Measurements from ENCODE around the gene BTC. TPM values are rescaled to one million over a fixed set of nuclear protein-coding genes. Genes with fewer than 3 reads are reported as not detected.

Gene BTC
- total and polyA plus RNA-seq, 3 donors from 2014 or later, result 0.87 to 1.1 (median 1.0) TPM

DNA sequence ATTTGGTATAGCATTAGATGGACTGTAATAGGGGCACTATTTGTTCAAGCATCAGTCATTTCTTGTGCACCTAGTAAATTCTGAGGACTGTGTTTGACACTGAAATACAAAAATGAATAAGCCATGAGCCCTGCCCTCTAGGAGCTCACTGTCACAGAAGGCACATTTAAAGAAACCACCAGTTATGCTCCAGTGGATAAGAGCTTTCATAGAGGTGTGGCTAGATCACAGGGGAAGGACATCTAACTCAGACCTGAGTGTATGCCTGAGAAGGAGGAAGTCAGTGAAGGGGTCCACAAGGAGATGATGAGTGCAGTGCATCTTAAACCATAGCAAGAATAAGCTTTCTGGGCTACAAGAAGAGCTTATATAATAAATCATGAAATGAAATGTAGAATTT, 40.1 kb downstream of the BTC start:
- intact Hi-C loops (cut with DNase I; ENCODE audit: low total_unique reads), result no loop called here
- Histone ChIP-seq H3K27me3 (no peaks in the 10 kb centered on the region), H3K36me3 (ENCODE audit: low read depth, missing control alignments) (no peaks in the 10 kb centered on the region), H3K27ac (no peak overlapping the region), H3K4me1 (no peaks in the 10 kb centered on the region), H3K9me3 (no peaks in the 10 kb centered on the region), H3K4me3 (no peak overlapping the region)
- DNase-seq, result no peak
- no peak for TF ChIP-seq POLR2A (IDR thresholded peaks at IDR 0.05)
- TF ChIP-seq, protein P1, sequence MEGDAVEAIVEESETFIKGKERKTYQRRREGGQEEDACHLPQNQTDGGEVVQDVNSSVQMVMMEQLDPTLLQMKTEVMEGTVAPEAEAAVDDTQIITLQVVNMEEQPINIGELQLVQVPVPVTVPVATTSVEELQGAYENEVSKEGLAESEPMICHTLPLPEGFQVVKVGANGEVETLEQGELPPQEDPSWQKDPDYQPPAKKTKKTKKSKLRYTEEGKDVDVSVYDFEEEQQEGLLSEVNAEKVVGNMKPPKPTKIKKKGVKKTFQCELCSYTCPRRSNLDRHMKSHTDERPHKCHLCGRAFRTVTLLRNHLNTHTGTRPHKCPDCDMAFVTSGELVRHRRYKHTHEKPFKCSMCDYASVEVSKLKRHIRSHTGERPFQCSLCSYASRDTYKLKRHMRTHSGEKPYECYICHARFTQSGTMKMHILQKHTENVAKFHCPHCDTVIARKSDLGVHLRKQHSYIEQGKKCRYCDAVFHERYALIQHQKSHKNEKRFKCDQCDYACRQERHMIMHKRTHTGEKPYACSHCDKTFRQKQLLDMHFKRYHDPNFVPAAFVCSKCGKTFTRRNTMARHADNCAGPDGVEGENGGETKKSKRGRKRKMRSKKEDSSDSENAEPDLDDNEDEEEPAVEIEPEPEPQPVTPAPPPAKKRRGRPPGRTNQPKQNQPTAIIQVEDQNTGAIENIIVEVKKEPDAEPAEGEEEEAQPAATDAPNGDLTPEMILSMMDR (IDR thresholded peaks at IDR 0.05), result no peak

DNA sequence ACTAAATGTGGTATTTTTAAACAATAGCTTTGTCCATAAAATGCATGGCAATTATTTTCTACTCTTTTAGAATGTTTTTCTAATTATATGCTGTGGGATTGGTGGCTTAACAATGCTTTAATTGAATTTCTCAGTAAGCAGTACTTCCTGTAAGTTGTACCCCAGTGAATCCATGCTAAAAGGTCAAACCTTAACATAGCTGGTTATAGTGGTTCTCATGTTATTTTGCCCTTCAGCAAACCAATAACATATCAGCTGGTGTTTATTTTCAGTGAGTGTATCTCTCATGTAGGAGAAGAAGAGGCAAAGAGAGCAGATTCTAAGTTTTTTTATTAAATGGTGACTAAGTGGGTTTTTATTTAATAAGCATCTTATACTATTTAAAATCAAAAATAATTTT, 41.5 kb downstream of the BTC start:
- no peaks in the 10 kb centered on the region for H3K36me3 ChIP-seq (ENCODE audit: low read depth, missing control alignments)
- H3K27ac ChIP-seq, result no peak overlapping the region
- no peaks in the 10 kb centered on the region for H3K4me1 ChIP-seq
- H3K4me3 ChIP-seq, result no peak overlapping the region
- no peaks in the 10 kb centered on the region for H3K9me3 ChIP-seq
- no peaks in the 10 kb centered on the region for H3K27me3 ChIP-seq
- intact Hi-C loops (cut with DNase I; ENCODE audit: low total_unique reads), result no loop called here
- TF ChIP-seq, protein P1 (IDR thresholded peaks at IDR 0.05), result no peak
- TF ChIP-seq POLR2A (IDR thresholded peaks at IDR 0.05), result no peak
- no peak for DNase-seq

DNA sequence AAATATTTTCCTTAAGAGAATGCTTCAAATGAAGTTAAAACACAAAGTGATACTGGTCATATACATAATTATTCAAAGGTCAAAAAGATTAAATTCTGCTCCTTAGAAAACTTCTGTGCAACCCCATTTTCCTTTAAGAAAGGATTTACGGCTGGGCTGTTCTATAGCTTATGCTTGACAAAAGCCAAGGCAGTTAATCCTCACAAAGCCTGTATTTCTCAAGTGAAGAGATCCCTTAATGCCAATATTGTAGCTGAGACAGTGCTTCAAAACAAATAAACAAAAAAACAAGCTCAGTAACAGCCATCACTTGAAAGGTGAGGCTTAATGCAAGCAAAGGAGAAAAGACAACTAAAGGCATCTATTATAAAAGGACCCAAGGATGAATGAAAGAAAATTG, 42.5 kb downstream of the BTC start:
- no peak overlapping the region for H3K27ac ChIP-seq
- no peaks in the 10 kb centered on the region for H3K4me1 ChIP-seq
- TF ChIP-seq, protein P1 (IDR thresholded peaks at IDR 0.05), result no peak
- no peak for TF ChIP-seq POLR2A (IDR thresholded peaks at IDR 0.05)
- no peaks in the 10 kb centered on the region for H3K9me3 ChIP-seq
- no peak overlapping the region for H3K4me3 ChIP-seq
- no peaks in the 10 kb centered on the region for H3K36me3 ChIP-seq (ENCODE audit: low read depth, missing control alignments)
- WGBS, 2 donors, result 65 to 79% methylated on average over 1 of the region's 1 CpG
- DNase-seq, result no peak
- H3K27me3 ChIP-seq, result no peaks in the 10 kb centered on the region
- intact Hi-C loops (cut with DNase I; ENCODE audit: low total_unique reads), result no loop called here

DNA sequence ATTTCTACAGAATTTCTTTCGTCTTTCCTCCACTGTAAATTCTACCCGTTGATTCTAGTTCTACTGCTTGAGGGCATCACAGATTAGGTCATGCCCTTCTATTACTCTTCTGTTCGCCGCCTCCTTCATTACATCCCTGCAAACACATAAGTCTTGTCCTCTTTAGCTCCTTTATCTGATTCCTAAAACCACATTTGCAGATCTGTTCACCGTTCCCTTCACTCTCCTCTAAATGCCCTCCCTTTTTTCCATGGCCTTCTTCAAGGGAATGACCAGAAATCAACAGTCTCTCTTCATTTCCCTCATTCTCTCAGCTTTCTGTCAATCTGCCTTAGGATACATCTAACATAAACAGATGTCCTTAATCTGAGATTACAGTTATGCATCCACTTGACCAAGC, 43.1 kb downstream of the BTC start:
- H3K27me3 ChIP-seq, result no peaks in the 10 kb centered on the region
- 43 to 56% methylated on average over 5 of the region's 5 CpGs for WGBS, 2 donors
- H3K27ac ChIP-seq, result no peak overlapping the region
- H3K4me1 ChIP-seq, result no peaks in the 10 kb centered on the region
- H3K9me3 ChIP-seq, result no peaks in the 10 kb centered on the region
- DNase-seq, result no peak
- TF ChIP-seq POLR2A (IDR thresholded peaks at IDR 0.05), result no peak
- TF ChIP-seq, protein P1 (IDR thresholded peaks at IDR 0.05), result no peak
- H3K36me3 ChIP-seq (ENCODE audit: low read depth, missing control alignments), result no peaks in the 10 kb centered on the region
- H3K4me3 ChIP-seq, result no peak overlapping the region
- intact Hi-C loops (cut with DNase I; ENCODE audit: low total_unique reads), result no loop called here

DNA sequence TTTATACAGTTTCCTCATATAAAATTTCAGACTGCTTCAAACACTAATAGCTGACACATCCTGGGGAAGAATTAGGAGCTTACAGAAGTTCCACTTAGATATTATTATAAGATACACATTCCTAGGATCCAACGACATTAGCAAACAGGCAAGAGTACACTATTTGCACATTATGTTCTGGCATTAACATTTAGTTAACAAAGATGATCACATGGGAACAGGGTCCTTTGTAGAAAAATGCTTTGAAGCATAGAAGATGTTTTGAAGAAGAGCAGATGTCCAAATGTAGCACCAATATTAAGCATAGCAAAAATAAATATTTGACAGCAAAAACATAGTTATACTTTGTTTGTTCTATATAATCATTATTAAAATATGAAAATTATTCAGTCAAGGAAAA, 52.1 kb downstream of the BTC start:
- Histone ChIP-seq H3K4me1 (no peaks in the 10 kb centered on the region), H3K27ac (no peak overlapping the region), H3K9me3 (no peaks in the 10 kb centered on the region), H3K27me3 (no peaks in the 10 kb centered on the region), H3K4me3 (no peak overlapping the region), H3K36me3 (ENCODE audit: low read depth, missing control alignments) (no peaks in the 10 kb centered on the region)
- 55 to 64% methylated on average over 1 of the region's 1 CpG for WGBS, 2 donors
- DNase-seq, result no peak
- TF ChIP-seq, protein P1 (IDR thresholded peaks at IDR 0.05), result no peak
- no peak for TF ChIP-seq POLR2A (IDR thresholded peaks at IDR 0.05)
- intact Hi-C loops (cut with DNase I; ENCODE audit: low total_unique reads), result no loop called here

All from testis (tissue), 3 donors.